GM19452 (cell line): ENCODE data around the gene PTCH2.
"Not testable (repeated sequence)": the region's sequence is repeated elsewhere in the genome, so short reads cannot be mapped to it uniquely, and the experiment has no call there.

Experiments used
- ATAC-seq: cut with Tn5 transposase; IDR thresholded peaks from one replicate; pipeline ENCODE4 v1.9.1; 2021; ENCODE audit not compliant: unreplicated experiment

Gene PTCH2

GRCh38 chr1:44803062-44803311 is 40.1 kb downstream of the PTCH2 start:
- no peak for ATAC-seq

GRCh38 chr1:44802306-44803061 is 40.6 kb downstream of the PTCH2 start:
- no peak for ATAC-seq

- no peak for ATAC-seq
These were observed 41.4 kb downstream of the PTCH2 start for GRCh38 chr1:44801491-44802305.

- ATAC-seq: peak; percentile 78
These were observed 43.1 kb downstream of the PTCH2 start, which contains the start of gene PLK3 for GRCh38 chr1:44799770-44800584. Gene PLK3, plus strand, starts transcription at chr1:44800377. Its CDS starts 87 bp downstream, at chr1:44800464.

GRCh38 chr1:44798481-44799365 is 44.3 kb downstream of the PTCH2 start:
- ATAC-seq: no peak

- ATAC-seq: not testable (repeated sequence)
These were observed 45.2 kb downstream of the PTCH2 start for GRCh38 chr1:44797886-44798285.

GRCh38 chr1:44792736-44793502 is 50.1 kb downstream of the PTCH2 start:
- ATAC-seq: no peak

- ATAC-seq: no peak
These were observed 51.9 kb downstream of the PTCH2 start for GRCh38 chr1:44790968-44791801.

GRCh38 chr1:44788120-44788860 is 54.8 kb downstream of the PTCH2 start, which contains the start of gene BEST4:
Gene BEST4, minus strand, starts transcription at chr1:44788170. Its CDS starts 465 bp downstream, at chr1:44787705.
- no peak for ATAC-seq

- ATAC-seq: no peak
These were observed 55.5 kb downstream of the PTCH2 start for GRCh38 chr1:44787506-44787905.

- no peak for ATAC-seq
These were observed 56.1 kb downstream of the PTCH2 start for GRCh38 chr1:44786841-44787426.

GRCh38 chr1:44786138-44786840 is 56.8 kb downstream of the PTCH2 start:
- ATAC-seq: no peak

- ATAC-seq: no peak
These were observed 57.4 kb downstream of the PTCH2 start for GRCh38 chr1:44785501-44786137.

GRCh38 chr1:44785029-44785380 is 58.0 kb downstream of the PTCH2 start:
- ATAC-seq: no peak

GRCh38 chr1:44784094-44785028 is 58.7 kb downstream of the PTCH2 start:
- ATAC-seq: no peak

- ATAC-seq: no peak
These were observed 59.4 kb downstream of the PTCH2 start for GRCh38 chr1:44783697-44784093.
